HCT116 (cell line): Measurements from ENCODE around the gene ANTKMT. TPM values are rescaled to one million over a fixed set of nuclear protein-coding genes. Genes with fewer than 3 reads are reported as not detected.

ENCODE experiments used
- ATAC-seq: fragments of 200-7000 bp; cut with Tn5 transposase; 2 replicates; pipeline ENCODE4 v1.9.1; 2020; ENCODE audit warnings: mild to moderate bottlenecking, moderate library complexity
- BruUV-seq: library from RNA; stranded (reverse); fragments of 400-500 nt; replicated peaks from 2 replicates; lab custom pipeline; 2021; lab: Mats Ljungman, UMichigan
- CTCF ChIA-PET: fragments of 300-600 bp; sonication (Branson Sonifier 250); formaldehyde crosslinking; loops from one replicate; lab custom pipeline; 2021; ENCODE audit warnings: antibody characterized with exemption; lab: Charles Lee
- POLR2A ChIA-PET: fragments of 300-600, 350-600 bp; sonication (Branson Sonifier 250); formaldehyde crosslinking; loops from one replicate; lab custom pipeline; 2021; ENCODE audit warnings: antibody characterized with exemption; lab: Charles Lee
- RAD21 ChIA-PET, 2 experiments: fragments of 300-600 bp; sonication (Branson Sonifier 250); formaldehyde crosslinking; loops; one replicate each; lab custom pipeline; 2023; ENCODE audit warnings: low total read pairs in 2 of 2; ENCODE audit not compliant: uncharacterized antibody in 2 of 2, unreplicated experiment in 2 of 2, low non-redundant PET in 1 of 2; lab: Charles Lee
- DNase-seq: peaks from one replicate; pipeline ENCODE4 v3.0.0-alpha.2; 2010; ENCODE audit warnings: low read depth, low spot score
- H2AFZ ChIP-seq: fragments of 200-600 bp; shearing (Covaris generic), sonication (generic); 2 replicates; pipeline ENCODE4 v1.6.1; 2017; ENCODE audit warnings: low read depth, mixed run types, mixed read lengths, antibody characterized with exemption, low read length; ENCODE audit not compliant: poor library complexity, severe bottlenecking
- H3K27ac ChIP-seq: 2 replicates; pipeline ENCODE4 v1.5.1; 2012; ENCODE audit warnings: low read depth, low read length
- H3K27me3 ChIP-seq: fragments of 200-600 bp; sonication (generic); 2 replicates; pipeline ENCODE4 v1.6.1; 2016; ENCODE audit warnings: mixed run types, low read length, mixed read lengths; ENCODE audit not compliant: insufficient read depth
- H3K36me3 ChIP-seq, 2 experiments: fragments of 200-500 bp in 1 of 2; fragments of 200-600 bp in 1 of 2; sonication (Bioruptor generic) in 1 of 2; sonication (generic) in 1 of 2; 2 replicates each; pipeline versions ENCODE4 v1.5.1 to v1.6.1; 2014 to 2016; ENCODE audit warnings: low read length in 2 of 2, inconsistent platforms in 1 of 2, mixed read lengths in 1 of 2, mixed run types in 1 of 2; ENCODE audit not compliant: insufficient read depth in 2 of 2, control insufficient read depth in 1 of 2
- H3K4me1 ChIP-seq, 2 experiments: fragments of 200-600 bp in 1 of 2; sonication (generic) in 1 of 2; 2 replicates each; pipeline versions ENCODE4 v1.5.1 to v1.6.1; 2012 to 2017; ENCODE audit warnings: low read length in 2 of 2, inconsistent platforms in 1 of 2, mild to moderate bottlenecking in 1 of 2, mixed read lengths in 1 of 2, mixed run types in 1 of 2, moderate library complexity in 1 of 2; ENCODE audit not compliant: insufficient read depth in 2 of 2, control insufficient read depth in 1 of 2
- H3K4me2 ChIP-seq: fragments of 200-600 bp; sonication (generic); 2 replicates; pipeline ENCODE4 v1.6.1; 2017; ENCODE audit warnings: mixed run types, low read length, mixed read lengths
- H3K4me3 ChIP-seq, 2 experiments: fragments of 200-600 bp in 1 of 2; sonication (generic) in 1 of 2; replicated peaks in 1 of 2; 2 replicates each; pipeline ENCODE4 v1.5.1; 2011 to 2016; ENCODE audit warnings: low read length in 2 of 2, control low read depth in 1 of 2, low read depth in 1 of 2, mild to moderate bottlenecking in 1 of 2, mixed read lengths in 1 of 2, mixed run types in 1 of 2
- H3K79me2 ChIP-seq: fragments of 200-600 bp; sonication (generic); 2 replicates; pipeline ENCODE4 v1.6.1; 2017; ENCODE audit warnings: mild to moderate bottlenecking, mixed run types, low read length, moderate library complexity, mixed read lengths; ENCODE audit not compliant: insufficient read depth
- H3K9ac ChIP-seq: fragments of 200-600 bp; sonication (generic); 2 replicates; pipeline ENCODE4 v1.6.1; 2016; ENCODE audit warnings: low read length, mixed read lengths
- H3K9me2 ChIP-seq: fragments of 200-600 bp; sonication (generic), shearing (Covaris generic); 2 replicates; pipeline ENCODE4 v1.6.1; 2017; ENCODE audit warnings: mixed run types, mild to moderate bottlenecking, moderate library complexity; ENCODE audit not compliant: insufficient read depth
- H3K9me3 ChIP-seq, 2 experiments: fragments of 200-500 bp in 1 of 2; fragments of 200-600 bp in 1 of 2; sonication (Bioruptor generic) in 1 of 2; sonication (generic) in 1 of 2; 2 replicates each; pipeline ENCODE4 v1.6.1; 2014 to 2017; ENCODE audit warnings: low read length in 2 of 2, mixed read lengths in 2 of 2, inconsistent platforms in 1 of 2, low read depth in 1 of 2, mild to moderate bottlenecking in 1 of 2, mixed run types in 1 of 2, moderate library complexity in 1 of 2; ENCODE audit not compliant: control insufficient read depth in 1 of 2, insufficient read depth in 1 of 2
- H4K20me1 ChIP-seq: fragments of 200-600 bp; sonication (generic), shearing (Covaris generic); 2 replicates; pipeline ENCODE4 v1.6.1; 2017; ENCODE audit warnings: mixed run types, mild to moderate bottlenecking, moderate library complexity; ENCODE audit not compliant: insufficient read depth
- CBX3 ChIP-seq: IDR thresholded peaks from 2 replicates; pipeline ENCODE4 v1.6.1; 2012; ENCODE audit warnings: low read depth
- EGR1 ChIP-seq: IDR thresholded peaks from 2 replicates; pipeline ENCODE4 v1.6.1; 2012; ENCODE audit warnings: low read depth
- EZH2 ChIP-seq: fragments of 200-600 bp; sonication (generic); IDR thresholded peaks from 2 replicates; pipeline ENCODE4 v1.6.1; 2017; ENCODE audit warnings: antibody characterized with exemption, mixed run types
- POLR2AphosphoS5 ChIP-seq: IDR thresholded peaks from 2 replicates; pipeline ENCODE4 v1.6.1; 2011; ENCODE audit warnings: mild to moderate bottlenecking, low read depth, low read length, moderate library complexity
- RAD21 ChIP-seq: IDR thresholded peaks from 2 replicates; pipeline ENCODE4 v1.6.1; 2012; ENCODE audit warnings: low read depth, mild to moderate bottlenecking
- YY1 ChIP-seq: IDR thresholded peaks from 2 replicates; pipeline ENCODE4 v1.6.1; 2011; ENCODE audit warnings: low read length, low read depth, moderate library complexity, mild to moderate bottlenecking; ENCODE audit not compliant: insufficient replicate concordance; ENCODE audit errors: extremely low read depth
- ZFX ChIP-seq: fragments of 450-650 bp; IDR thresholded peaks from 2 replicates; pipeline ENCODE4 v1.6.1; 2017
- intact Hi-C: fragments of 100-400 bp; cut with micrococcal nuclease; formaldehyde crosslinking; loops from 2 replicates; pipeline ENCODE4 v1.10.0; 2022
- total RNA-seq: library from RNA; stranded (reverse); gene quantifications from one replicate; pipeline ENCODE4 v1.2.1, GENCODE V29; 2021; ENCODE audit not compliant: unreplicated experiment
- TF ChIP-seq, protein P1 (sequence below), 3 experiments: fragments of 200-600 bp in 1 of 3; sonication (generic) in 1 of 3; IDR thresholded peaks in 2 of 3; conservative IDR thresholded peaks in 1 of 3; 2 replicates each; pipeline ENCODE4 v1.5.1; 2012 to 2017; ENCODE audit warnings: low read depth in 2 of 3, low read length in 2 of 3, antibody characterized with exemption in 1 of 3, borderline replicate concordance in 1 of 3, control low read depth in 1 of 3, mild to moderate bottlenecking in 1 of 3, mixed read lengths in 1 of 3, mixed run types in 1 of 3, moderate library complexity in 1 of 3; ENCODE audit not compliant: insufficient read depth in 1 of 3

Gene ANTKMT
- total RNA-seq, 1 experiment from 2014 or later, result 65.4 TPM

DNA sequence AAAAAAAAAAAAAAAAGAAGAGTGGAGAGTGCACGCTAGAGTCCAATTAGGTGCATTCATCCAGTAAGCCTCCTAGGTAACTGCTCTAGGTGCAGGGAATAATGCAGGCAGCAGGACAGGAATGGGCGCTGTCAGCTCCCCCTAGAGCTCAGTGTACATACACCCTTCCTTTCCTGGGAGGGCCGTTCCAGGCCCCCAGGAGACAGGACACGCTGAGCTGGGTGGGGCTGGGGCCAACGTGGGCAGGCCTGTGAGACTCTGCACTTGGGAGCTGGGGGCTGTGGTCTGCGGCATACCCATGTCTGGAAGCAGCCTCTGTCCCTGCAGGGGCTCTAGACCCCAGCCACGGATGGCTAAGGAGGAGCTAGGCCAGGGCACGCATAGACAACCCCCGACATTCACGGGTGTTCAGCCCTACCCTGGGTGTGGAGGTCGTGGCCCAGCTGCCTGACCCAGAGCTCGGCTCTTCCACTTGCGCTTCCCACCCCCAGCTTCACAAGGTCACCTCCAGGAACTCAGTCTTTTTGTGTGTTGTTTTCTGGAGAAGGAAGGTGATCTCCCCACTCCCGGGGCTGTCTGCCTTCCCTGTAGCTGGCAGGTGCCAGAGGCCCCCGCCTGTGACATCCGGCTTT lies 1.0 kb upstream of the ANTKMT start:
- Histone ChIP-seq H3K36me3 (no peaks in the 10 kb centered on the region), H2AFZ (no peak overlapping the region), H3K4me2 (peak overlapping the region; percentile 80), H3K79me2 (peaks cover 25% of the 10 kb centered on the region), H4K20me1 (peaks cover 3% of the 10 kb centered on the region; the same call in 1 of the 2 replicates), H3K27ac (peak overlapping the region; percentile 100), H3K4me1 (peaks cover 29 to 65% of the 10 kb centered on the region in 2 experiments), H3K9me2 (no peaks in the 10 kb centered on the region), H3K9me3 (no peaks in the 10 kb centered on the region), H3K4me3 (peak overlapping the region; percentile 82 to 87), H3K27me3 (no peaks in the 10 kb centered on the region), H3K9ac (peak overlapping the region; percentile 98)
- TF ChIP-seq, protein P1, sequence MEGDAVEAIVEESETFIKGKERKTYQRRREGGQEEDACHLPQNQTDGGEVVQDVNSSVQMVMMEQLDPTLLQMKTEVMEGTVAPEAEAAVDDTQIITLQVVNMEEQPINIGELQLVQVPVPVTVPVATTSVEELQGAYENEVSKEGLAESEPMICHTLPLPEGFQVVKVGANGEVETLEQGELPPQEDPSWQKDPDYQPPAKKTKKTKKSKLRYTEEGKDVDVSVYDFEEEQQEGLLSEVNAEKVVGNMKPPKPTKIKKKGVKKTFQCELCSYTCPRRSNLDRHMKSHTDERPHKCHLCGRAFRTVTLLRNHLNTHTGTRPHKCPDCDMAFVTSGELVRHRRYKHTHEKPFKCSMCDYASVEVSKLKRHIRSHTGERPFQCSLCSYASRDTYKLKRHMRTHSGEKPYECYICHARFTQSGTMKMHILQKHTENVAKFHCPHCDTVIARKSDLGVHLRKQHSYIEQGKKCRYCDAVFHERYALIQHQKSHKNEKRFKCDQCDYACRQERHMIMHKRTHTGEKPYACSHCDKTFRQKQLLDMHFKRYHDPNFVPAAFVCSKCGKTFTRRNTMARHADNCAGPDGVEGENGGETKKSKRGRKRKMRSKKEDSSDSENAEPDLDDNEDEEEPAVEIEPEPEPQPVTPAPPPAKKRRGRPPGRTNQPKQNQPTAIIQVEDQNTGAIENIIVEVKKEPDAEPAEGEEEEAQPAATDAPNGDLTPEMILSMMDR (IDR thresholded peaks at IDR 0.05 in 2 of 3, conservative IDR thresholded peaks at IDR 0.05 in 1 of 3; ENCODE audit: borderline replicate concordance in 1 of 3, insufficient read depth in 1 of 3, low read depth in 2 of 3, low read length in 2 of 3), result peak in 2 of 3 experiments; percentile 44 to 56; a peak in 4 of 6 replicates
- no peak for TF ChIP-seq EGR1
- TF ChIP-seq POLR2AphosphoS5, result peak; percentile 67
- no peak for DNase-seq
- TSS peak; percentile 70 for BruUV-seq
- POLR2A ChIA-PET, result interaction anchor here (0.6 to 1.4 kb wide), 7 partner anchors 8 to 614 kb away, joined by 3 to 7 read pairs (median 3); partner anchors contain the start of gene CIAO3
- ATAC-seq, result peak; percentile 47
- CTCF ChIA-PET, result interaction anchor here (0.6 to 2.6 kb wide), 10 partner anchors 8 to 328 kb away, joined by 3 to 11 read pairs (median 6); partner anchors contain the start of genes CHTF18, MSLN and RPUSD1
- intact Hi-C loops, result no loop called here
- RAD21 ChIA-PET, result interaction anchor here in 1 of 2 experiments (1.1 kb wide), 1 partner anchor 65 kb away, joined by 3 read pairs; no protein-coding TSS in a partner anchor

DNA sequence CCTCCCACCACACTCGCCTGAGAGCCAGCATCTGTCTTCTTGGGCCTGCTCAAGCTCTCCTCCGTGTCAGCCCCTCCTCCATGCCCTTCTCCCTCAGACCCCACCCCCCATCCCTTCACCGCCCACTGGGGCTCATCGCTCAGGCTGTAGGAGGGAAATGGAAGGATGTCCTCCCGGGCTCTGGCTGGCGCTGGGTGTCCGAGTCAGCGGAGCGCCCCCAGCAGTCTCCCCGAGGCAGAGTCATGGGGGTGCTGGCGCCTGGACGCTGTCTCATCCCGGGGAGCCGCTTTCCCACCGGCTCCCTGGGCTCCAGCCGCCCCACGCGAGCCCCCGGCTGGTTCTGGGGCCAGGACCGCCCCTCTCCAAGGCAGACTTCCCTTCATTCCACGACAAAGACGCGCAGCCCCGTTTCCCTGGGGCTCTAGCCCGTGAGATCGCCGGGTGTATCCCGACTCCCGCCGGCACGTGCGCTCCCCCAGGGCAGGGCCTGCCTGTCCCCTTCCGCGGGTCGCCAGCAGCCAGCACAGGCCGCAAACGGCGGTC lies 428 bp upstream of the ANTKMT start:
- H3K9me2 ChIP-seq, result no peaks in the 10 kb centered on the region
- no peak overlapping the region for H2AFZ ChIP-seq
- ChIA-PET CTCF (interaction anchor here (0.6 to 2.6 kb wide), 10 partner anchors 8 to 328 kb away, joined by 3 to 11 read pairs (median 6); partner anchors contain the start of genes CHTF18, MSLN and RPUSD1), RAD21 (interaction anchor here in 1 of 2 experiments (1.0 to 1.1 kb wide), 2 partner anchors 65 to 68 kb away, joined by 3 read pairs; partner anchors contain the start of genes CHTF18 and RPUSD1), POLR2A (interaction anchor here (1.0 to 1.4 kb wide), 6 partner anchors 8 to 40 kb away, joined by 3 to 7 read pairs (median 5); partner anchors contain the start of genes CIAO3 and MSLN)
- no peaks in the 10 kb centered on the region for H3K36me3 ChIP-seq
- no peaks in the 10 kb centered on the region for H3K9me3 ChIP-seq
- peak overlapping the region; percentile 98 for H3K9ac ChIP-seq
- DNase-seq, result no peak
- peaks cover 25% of the 10 kb centered on the region for H3K79me2 ChIP-seq
- peaks cover 29 to 65% of the 10 kb centered on the region in 2 experiments for H3K4me1 ChIP-seq
- intact Hi-C loops, result no loop called here
- H3K4me3 ChIP-seq, result peak overlapping the region; percentile 82 to 87
- no TSS peak for BruUV-seq
- no peaks in the 10 kb centered on the region for H3K27me3 ChIP-seq
- peak overlapping the region; percentile 80 for H3K4me2 ChIP-seq
- peak; percentile 47 for ATAC-seq
- peak overlapping the region; percentile 100 for H3K27ac ChIP-seq
- H4K20me1 ChIP-seq, result peaks cover 3% of the 10 kb centered on the region; the same call in 1 of the 2 replicates
- TF ChIP-seq, protein P1 (IDR thresholded peaks at IDR 0.05 in 2 of 3, conservative IDR thresholded peaks at IDR 0.05 in 1 of 3; ENCODE audit: borderline replicate concordance in 1 of 3, insufficient read depth in 1 of 3, low read depth in 2 of 3, low read length in 2 of 3), result peak in 1 of 3 experiments; percentile 29; a peak in 1 of 6 replicates
- TF ChIP-seq EZH2, result no peak
- TF ChIP-seq YY1, result peak; percentile 34
- TF ChIP-seq CBX3, result no peak
- TF ChIP-seq ZFX, result no peak
- TF ChIP-seq RAD21, result no peak
- 0 out of 2 replicates have a peak, but pooled peaks have one; percentile 7 for TF ChIP-seq POLR2AphosphoS5
